NB4 (cell line): ENCODE measurements around the gene DAGLA.
A peak's percentile ranks its signal among the peaks of the same experiment; 100 is the strongest.

Experiments used
- DNase-seq: peaks from one replicate; pipeline ENCODE4 v3.0.0; 2010; ENCODE audit warnings: low read depth
- H3K4me3 ChIP-seq: one replicate; pipeline ENCODE4 v1.5.1; 2011; ENCODE audit warnings: mild to moderate bottlenecking, low read depth, low read length, moderate library complexity
- MYC ChIP-seq: IDR thresholded peaks from 2 replicates; pipeline ENCODE4 v1.6.1; 2011; ENCODE audit warnings: low read depth, low read length
- POLR2A ChIP-seq: IDR thresholded peaks from 2 replicates; pipeline ENCODE4 v1.6.1; 2011; ENCODE audit warnings: mild to moderate bottlenecking; ENCODE audit not compliant: insufficient read length; ENCODE audit errors: extremely low read depth
- TF ChIP-seq, protein P1 (sequence below): IDR thresholded peaks from 2 replicates; pipeline ENCODE4 v1.6.1; 2011; ENCODE audit warnings: low read depth, low read length
- TF ChIP-seq, protein P2 (sequence below): IDR thresholded peaks from one replicate; pipeline ENCODE4 v1.5.1; 2012; ENCODE audit warnings: low read depth, low read length

The DAGLA gene

DNA sequence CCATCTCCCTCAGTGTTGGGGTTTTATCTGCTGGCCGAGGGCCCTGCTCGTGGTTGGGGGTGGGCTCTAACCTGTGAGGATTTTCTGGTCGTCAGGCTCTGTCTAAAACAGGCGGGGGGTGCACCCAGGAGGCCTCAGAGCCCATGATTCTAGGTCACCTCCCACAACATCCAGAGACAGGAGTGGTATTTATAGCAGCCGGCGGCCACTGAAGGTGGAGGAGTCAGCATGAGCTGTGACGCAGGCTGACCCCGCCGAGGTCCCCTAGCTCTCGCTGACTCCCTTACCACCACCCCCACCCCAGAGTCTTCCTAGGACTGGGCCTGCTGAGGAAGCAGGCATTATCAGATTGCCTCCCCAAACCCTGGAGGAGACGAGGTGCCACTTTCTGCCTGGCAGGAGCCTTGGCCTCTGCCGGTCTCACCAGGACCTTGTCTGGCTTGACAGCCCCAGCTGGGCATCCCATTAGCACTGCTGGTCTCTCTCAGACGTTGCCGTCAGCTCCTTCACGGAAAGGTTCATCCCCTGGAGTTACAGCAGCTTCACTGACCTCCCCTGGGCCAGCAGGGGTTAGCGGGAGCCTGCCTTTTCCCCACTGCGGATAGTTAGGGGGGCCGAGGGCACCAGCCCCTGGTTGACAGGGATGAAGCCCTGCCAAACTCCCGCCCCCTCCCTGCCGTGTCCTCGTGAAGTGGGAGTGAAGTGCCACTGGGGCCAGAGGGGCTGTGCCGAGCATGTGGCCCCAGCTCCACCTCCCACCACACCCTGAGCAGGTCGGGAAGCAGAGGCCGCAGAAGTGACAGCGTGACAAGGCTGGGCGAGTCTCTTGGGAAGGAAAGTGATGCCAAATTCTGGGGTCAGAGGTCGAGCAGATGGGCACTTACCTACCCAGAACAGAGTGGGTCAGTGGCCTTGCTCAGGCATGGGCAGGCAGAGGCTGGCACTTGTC lies 26.5 kb downstream of the DAGLA start:
- no peak overlapping the region for H3K4me3 ChIP-seq
- peak; percentile 60 for DNase-seq
- TF ChIP-seq, protein P1, sequence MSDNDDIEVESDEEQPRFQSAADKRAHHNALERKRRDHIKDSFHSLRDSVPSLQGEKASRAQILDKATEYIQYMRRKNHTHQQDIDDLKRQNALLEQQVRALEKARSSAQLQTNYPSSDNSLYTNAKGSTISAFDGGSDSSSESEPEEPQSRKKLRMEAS: no peak
- TF ChIP-seq POLR2A (no peak), MYC (no peak)
- TF ChIP-seq, protein P2, sequence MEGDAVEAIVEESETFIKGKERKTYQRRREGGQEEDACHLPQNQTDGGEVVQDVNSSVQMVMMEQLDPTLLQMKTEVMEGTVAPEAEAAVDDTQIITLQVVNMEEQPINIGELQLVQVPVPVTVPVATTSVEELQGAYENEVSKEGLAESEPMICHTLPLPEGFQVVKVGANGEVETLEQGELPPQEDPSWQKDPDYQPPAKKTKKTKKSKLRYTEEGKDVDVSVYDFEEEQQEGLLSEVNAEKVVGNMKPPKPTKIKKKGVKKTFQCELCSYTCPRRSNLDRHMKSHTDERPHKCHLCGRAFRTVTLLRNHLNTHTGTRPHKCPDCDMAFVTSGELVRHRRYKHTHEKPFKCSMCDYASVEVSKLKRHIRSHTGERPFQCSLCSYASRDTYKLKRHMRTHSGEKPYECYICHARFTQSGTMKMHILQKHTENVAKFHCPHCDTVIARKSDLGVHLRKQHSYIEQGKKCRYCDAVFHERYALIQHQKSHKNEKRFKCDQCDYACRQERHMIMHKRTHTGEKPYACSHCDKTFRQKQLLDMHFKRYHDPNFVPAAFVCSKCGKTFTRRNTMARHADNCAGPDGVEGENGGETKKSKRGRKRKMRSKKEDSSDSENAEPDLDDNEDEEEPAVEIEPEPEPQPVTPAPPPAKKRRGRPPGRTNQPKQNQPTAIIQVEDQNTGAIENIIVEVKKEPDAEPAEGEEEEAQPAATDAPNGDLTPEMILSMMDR: no peak

DNA sequence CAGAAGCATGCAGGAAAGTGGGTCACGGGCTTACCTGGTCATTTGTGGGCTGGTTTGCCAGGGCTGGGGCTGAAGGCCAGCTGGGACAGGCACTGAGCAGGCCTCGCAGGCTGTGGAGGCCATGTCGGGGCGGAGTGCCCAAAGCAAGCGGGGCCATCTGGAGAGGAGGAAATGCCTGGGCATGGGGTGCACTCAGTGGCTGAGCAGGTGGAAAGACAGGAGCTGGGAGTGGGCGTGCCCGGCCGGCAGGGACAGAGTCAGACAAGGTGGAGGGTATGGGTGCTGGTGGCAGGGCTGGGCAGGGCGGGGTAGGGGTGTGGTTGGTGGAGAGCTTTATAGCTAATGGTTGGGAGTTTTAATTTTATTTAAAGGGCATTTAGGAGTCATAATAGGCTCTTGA lies 27.4 kb downstream of the DAGLA start:
- DNase-seq: no peak
- no peak for TF ChIP-seq POLR2A
- TF ChIP-seq, protein P2: no peak
- TF ChIP-seq, protein P1: no peak
- TF ChIP-seq MYC: no peak
- H3K4me3 ChIP-seq: no peak overlapping the region

DNA sequence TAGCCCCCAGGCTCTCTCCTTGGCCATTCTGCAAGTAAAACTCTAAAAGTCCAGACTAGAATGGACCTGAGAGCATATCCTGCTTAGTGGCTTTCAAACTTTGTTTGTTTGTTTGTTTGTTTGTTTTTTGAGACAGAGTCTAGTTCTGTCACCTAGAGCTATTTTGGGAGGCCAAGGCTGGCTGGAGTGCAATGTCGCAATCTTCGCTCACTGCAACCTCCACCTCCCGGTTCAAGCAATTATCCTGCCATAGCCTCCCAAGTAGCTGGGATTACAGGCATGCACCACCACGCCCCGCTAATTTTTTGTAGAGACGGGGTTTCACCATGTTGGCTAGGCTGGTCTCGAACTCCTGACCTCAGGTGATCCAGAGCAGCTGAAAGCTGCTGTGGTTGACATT lies 28.9 kb downstream of the DAGLA start:
- DNase-seq: no peak

DNA sequence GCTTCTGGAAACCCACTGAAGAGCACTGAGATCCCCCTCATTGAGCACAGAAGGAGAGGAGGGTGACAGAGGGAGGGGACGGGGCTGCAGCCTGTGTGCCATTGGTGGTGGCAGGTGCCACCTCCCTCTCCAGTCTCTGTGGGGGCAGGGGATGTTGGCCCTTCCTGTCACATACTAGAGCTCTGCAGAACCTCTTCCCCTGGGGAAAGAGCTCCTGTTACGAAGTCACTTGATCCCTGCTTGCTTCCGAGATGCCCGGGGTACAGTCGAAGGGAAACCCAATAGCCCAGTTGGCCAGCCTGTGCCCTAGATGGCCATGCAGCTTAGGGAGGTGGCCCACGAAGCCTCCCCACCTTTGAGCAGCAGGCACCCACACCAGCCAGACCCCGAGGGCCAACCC lies 29.4 kb downstream of the DAGLA start:
- no peak overlapping the region for H3K4me3 ChIP-seq
- peak; percentile 49 for DNase-seq
- TF ChIP-seq, protein P2: no peak
- TF ChIP-seq, protein P1: no peak
- no peak for TF ChIP-seq MYC
- no peak for TF ChIP-seq POLR2A

More for the DNA sequence above, 28.9 kb downstream of the DAGLA start:
- TF ChIP-seq, protein P2: no peak
- TF ChIP-seq POLR2A (no peak), MYC (no peak)
- TF ChIP-seq, protein P1: no peak
- H3K4me3 ChIP-seq: no peak overlapping the region

DNA sequence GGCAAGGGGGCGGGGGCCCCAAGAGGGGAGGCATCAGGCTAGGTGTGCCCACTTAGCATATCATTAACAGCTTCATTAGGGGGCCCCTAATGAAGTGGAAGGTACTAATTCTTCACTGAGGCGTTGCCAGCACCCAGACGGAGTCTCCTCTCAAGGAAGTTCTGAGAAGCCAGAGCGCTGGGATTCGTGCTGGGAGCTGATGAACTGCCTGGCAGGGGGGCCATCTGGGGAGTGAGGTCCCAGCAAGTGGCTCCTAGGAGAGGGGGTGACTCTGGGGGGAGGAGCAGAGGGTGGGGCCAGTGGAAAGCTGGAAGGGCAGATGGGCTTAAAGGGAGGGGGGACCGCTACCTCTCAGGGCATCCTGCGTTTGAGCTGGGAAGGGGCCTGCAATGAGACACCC lies 29.8 kb downstream of the DAGLA start:
- H3K4me3 ChIP-seq: no peak overlapping the region
- no peak for DNase-seq
- TF ChIP-seq, protein P1: no peak
- TF ChIP-seq, protein P2: no peak
